ENCODE results near the gene METTL24. TPM values are rescaled to one million over a fixed set of nuclear protein-coding genes. Genes with fewer than 3 reads are reported as not detected.

Gene METTL24
- total and polyA plus RNA-seq, 2 of the 13 experiments (the other 11 are each of a cell fraction or from before 2014, with no cell fraction given) = not detected

DNA sequence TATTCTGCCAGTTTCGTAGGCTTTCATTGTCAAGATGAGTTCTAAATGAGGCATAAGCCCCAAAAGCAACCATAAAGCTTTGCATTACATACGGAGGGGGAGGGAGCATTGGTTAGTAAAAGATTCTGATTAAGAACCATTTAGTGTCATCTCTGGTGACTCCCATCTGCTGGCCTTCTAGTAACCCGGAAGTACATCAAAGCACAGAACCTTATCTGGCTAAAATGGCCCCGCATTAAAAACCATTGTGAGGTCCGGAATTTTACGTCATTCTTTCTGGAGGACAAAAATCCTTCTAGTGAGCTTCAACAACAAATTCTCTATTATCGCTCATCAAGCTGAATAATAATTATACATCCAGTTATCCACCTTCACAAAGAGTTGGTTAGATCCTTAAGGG lies 37.8 kb downstream of the METTL24 start:
- ChIA-PET POLR2A (no interaction called here), CTCF (ENCODE audit: low intra/inter-chr PET ratio, low total read pairs) (no interaction called here)
- H3K27me3 ChIP-seq (ENCODE audit: control insufficient read depth in 1 of 2, insufficient read depth in 2 of 2, low read length in 2 of 2) = peaks cover 0 to 18% of the 10 kb centered on the region in 2 experiments; a peak in 2 of 5 replicates
- no peaks in the 10 kb centered on the region for H3K79me2 ChIP-seq (ENCODE audit: insufficient read depth, low read length)
- DNase-seq (ENCODE audit: low spot score) (no peak), ATAC-seq (no peak), FAIRE-seq (no peak)
- BruUV-seq (replicated peaks) = no TSS peak
- H3K36me3 ChIP-seq (replicated peaks in 1 of 2; ENCODE audit: control insufficient read depth in 1 of 2, insufficient read depth in 2 of 2, low read length in 2 of 2) = no peaks in the 10 kb centered on the region
- H4K20me1 ChIP-seq (ENCODE audit: insufficient read depth, low read length) = no peaks in the 10 kb centered on the region
- H3K27ac ChIP-seq (ENCODE audit: extremely low read length, insufficient read depth, low read length) = no peak overlapping the region
- in situ Hi-C loops (cut with HindIII; ENCODE audit: extremely low pct_ligation_motif_present, low pct_unique_long_range_greater_than_20kb) (no loop called here), intact Hi-C loops (cut with micrococcal nuclease; ENCODE audit: unreplicated experiment) (no loop called here)
- H3K4me3 ChIP-seq (replicated peaks in 1 of 3; ENCODE audit: insufficient read depth in 1 of 3, low read depth in 2 of 3, low read length in 3 of 3) = no peak overlapping the region
- 41% methylated on average over 7 of the region's 7 CpGs for WGBS (ENCODE audit: low lambda C conversion rate)
- H3K9ac ChIP-seq (ENCODE audit: insufficient read depth, low read depth, low read length) = no peak overlapping the region
- TF ChIP-seq HNRNPH1 (optimal IDR thresholded peaks at IDR 0.05; ENCODE audit: low read depth, low read length) (no peak), GABPA (IDR thresholded peaks at IDR 0.05; ENCODE audit: low read depth, low read length) (no peak), GABPA (CRISPR knock-in tag; IDR thresholded peaks at IDR 0.05; ENCODE audit: low read depth) (peak; percentile 26; the same call in 1 of the 2 replicates)
- no peak overlapping the region for H3K4me2 ChIP-seq (ENCODE audit: low read depth, low read length)
- H3K9me3 ChIP-seq (ENCODE audit: low read length) = no peaks in the 10 kb centered on the region
- H3K4me1 ChIP-seq (ENCODE audit: insufficient read depth, low read length) = peaks cover 21% of the 10 kb centered on the region
- no peak overlapping the region for H2AFZ ChIP-seq (ENCODE audit: low read length)

GRCh38 chr6:110319843-110320242 lies 38.3 kb downstream of the METTL24 start:
- no peaks in the 10 kb centered on the region for H3K9me3 ChIP-seq (ENCODE audit: low read length)
- H2AFZ ChIP-seq (ENCODE audit: low read length) = no peak overlapping the region
- intact Hi-C loops (cut with micrococcal nuclease; ENCODE audit: unreplicated experiment) (no loop called here), in situ Hi-C loops (cut with HindIII; ENCODE audit: extremely low pct_ligation_motif_present, low pct_unique_long_range_greater_than_20kb) (no loop called here)
- no peaks in the 10 kb centered on the region for H3K79me2 ChIP-seq (ENCODE audit: insufficient read depth, low read length)
- no peak overlapping the region for H3K27ac ChIP-seq (ENCODE audit: extremely low read length, insufficient read depth, low read length)
- no peak overlapping the region for H3K4me2 ChIP-seq (ENCODE audit: low read depth, low read length)
- H3K27me3 ChIP-seq (ENCODE audit: control insufficient read depth in 1 of 2, insufficient read depth in 2 of 2, low read length in 2 of 2) = peaks cover 0 to 18% of the 10 kb centered on the region in 2 experiments; a peak in 2 of 5 replicates
- no peaks in the 10 kb centered on the region for H3K36me3 ChIP-seq (replicated peaks in 1 of 2; ENCODE audit: control insufficient read depth in 1 of 2, insufficient read depth in 2 of 2, low read length in 2 of 2)
- DNase-seq (ENCODE audit: low spot score) = no peak
- ATAC-seq = no peak
- H4K20me1 ChIP-seq (ENCODE audit: insufficient read depth, low read length) = no peaks in the 10 kb centered on the region
- CTCF ChIA-PET (ENCODE audit: low intra/inter-chr PET ratio, low total read pairs) = no interaction called here
- peaks cover 16% of the 10 kb centered on the region for H3K4me1 ChIP-seq (ENCODE audit: insufficient read depth, low read length)
- POLR2A ChIA-PET = no interaction called here
- TF ChIP-seq LCORL (IDR thresholded peaks at IDR 0.05) (peak; percentile 86), LCORL (CRISPR knock-in tag; IDR thresholded peaks at IDR 0.05) (no peak)
- TF ChIP-seq, protein P1, sequence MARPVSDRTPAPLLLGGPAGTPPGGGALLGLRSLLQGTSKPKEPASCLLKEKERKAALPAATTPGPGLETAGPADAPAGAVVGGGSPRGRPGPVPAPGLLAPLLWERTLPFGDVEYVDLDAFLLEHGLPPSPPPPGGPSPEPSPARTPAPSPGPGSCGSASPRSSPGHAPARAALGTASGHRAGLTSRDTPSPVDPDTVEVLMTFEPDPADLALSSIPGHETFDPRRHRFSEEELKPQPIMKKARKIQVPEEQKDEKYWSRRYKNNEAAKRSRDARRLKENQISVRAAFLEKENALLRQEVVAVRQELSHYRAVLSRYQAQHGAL (CRISPR knock-in tag; IDR thresholded peaks at IDR 0.05; ENCODE audit: not compliant biosample characterization) = no peak
- WGBS (ENCODE audit: low lambda C conversion rate) = 41% methylated on average over 2 of the region's 2 CpGs
- no TSS peak for BruUV-seq (replicated peaks)
- no peak for FAIRE-seq
- no peak overlapping the region for H3K9ac ChIP-seq (ENCODE audit: insufficient read depth, low read depth, low read length)
- H3K4me3 ChIP-seq (replicated peaks in 1 of 3; ENCODE audit: insufficient read depth in 1 of 3, low read depth in 2 of 3, low read length in 3 of 3) = no peak overlapping the region

All from HepG2 (cell line).